ENCODE results near the gene LRRC27. TPM values are rescaled to one million over a fixed set of nuclear protein-coding genes. Genes with fewer than 3 reads are reported as not detected.
A peak's percentile ranks its signal among the peaks of the same experiment; 100 is the strongest.

The LRRC27 gene
- total and polyA plus RNA-seq, 2 experiments from 2014 or later = 7.5 to 9.6 TPM

DNA sequence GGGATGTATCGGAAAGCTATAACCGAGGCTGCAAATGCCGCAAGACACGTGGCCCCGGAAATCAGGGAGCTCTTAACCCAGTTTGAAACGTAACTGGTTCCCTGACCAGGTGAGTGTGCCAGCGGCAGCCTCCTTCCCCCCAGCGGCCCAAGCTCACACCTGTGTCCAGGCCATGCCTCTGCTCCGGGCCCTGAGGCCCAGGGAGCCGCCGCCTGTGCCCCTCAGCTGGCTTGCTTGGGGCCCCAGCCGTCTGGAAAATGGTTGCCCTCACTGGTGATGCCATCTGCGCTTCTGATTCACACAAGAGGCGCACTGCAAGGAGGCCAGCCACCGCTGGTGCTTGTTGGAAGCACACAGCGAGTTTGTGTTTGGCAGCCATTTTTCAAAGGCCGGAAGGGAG, 74.2 kb downstream of the LRRC27 start:
- DNase-seq = no peak
- Histone ChIP-seq H3K4me2 (ENCODE audit: unreplicated experiment) (no peak overlapping the region), H3K27me3 (replicated peaks; ENCODE audit: insufficient read depth) (no peaks in the 10 kb centered on the region), H3K9me2 (ENCODE audit: insufficient read depth) (no peaks in the 10 kb centered on the region), H3K36me3 (ENCODE audit: low read depth) (no peaks in the 10 kb centered on the region), H3K79me2 (ENCODE audit: insufficient read depth) (no peaks in the 10 kb centered on the region), H3F3A (ENCODE audit: insufficient read depth) (no peaks in the 10 kb centered on the region), H3K4me1 (ENCODE audit: insufficient read depth) (no peaks in the 10 kb centered on the region), H3K4me3 (no peak overlapping the region), H3K9ac (no peak overlapping the region), H4K20me1 (ENCODE audit: insufficient read depth) (no peaks in the 10 kb centered on the region), H3K9me3 (ENCODE audit: low read depth) (no peaks in the 10 kb centered on the region), H3K27ac (no peak overlapping the region), H2AFZ (no peak overlapping the region)
- no peak for TF ChIP-seq EZH2 (IDR thresholded peaks at IDR 0.05; ENCODE audit: insufficient read depth, poor library complexity, severe bottlenecking)
- no peak for TF ChIP-seq EZH2phosphoT487 (IDR thresholded peaks at IDR 0.05; ENCODE audit: insufficient read depth, low read depth)
- in situ Hi-C loops (cut with MboI) = no loop called here
- 93 to 94% methylated on average over 17 of the region's 17 CpGs for WGBS, 2 experiments (ENCODE audit: low coverage in 1 of 2, low lambda C conversion rate in 2 of 2, missing lambda C conversion rate in 2 of 2)

GRCh38 chr10:132406750-132407149, 74.8 kb downstream of the LRRC27 start:
- H3K27ac ChIP-seq = no peak overlapping the region
- no peaks in the 10 kb centered on the region for H3F3A ChIP-seq (ENCODE audit: insufficient read depth)
- TF ChIP-seq EZH2 (IDR thresholded peaks at IDR 0.05; ENCODE audit: insufficient read depth, poor library complexity, severe bottlenecking) = no peak
- no peak for TF ChIP-seq EZH2phosphoT487 (IDR thresholded peaks at IDR 0.05; ENCODE audit: insufficient read depth, low read depth)
- no peaks in the 10 kb centered on the region for H3K27me3 ChIP-seq (replicated peaks; ENCODE audit: insufficient read depth)
- H2AFZ ChIP-seq = no peak overlapping the region
- 0 out of 2 replicates have a peak, but pooled peaks cover 3% of the 10 kb centered on the region for H3K4me1 ChIP-seq (ENCODE audit: insufficient read depth)
- H3K4me3 ChIP-seq = no peak overlapping the region
- H3K9me2 ChIP-seq (ENCODE audit: insufficient read depth) = no peaks in the 10 kb centered on the region
- no peaks in the 10 kb centered on the region for H3K36me3 ChIP-seq (ENCODE audit: low read depth)
- in situ Hi-C loops (cut with MboI) = no loop called here
- no peaks in the 10 kb centered on the region for H3K9me3 ChIP-seq (ENCODE audit: low read depth)
- no peak overlapping the region for H3K9ac ChIP-seq
- H4K20me1 ChIP-seq (ENCODE audit: insufficient read depth) = no peaks in the 10 kb centered on the region
- no peak overlapping the region for H3K4me2 ChIP-seq (ENCODE audit: unreplicated experiment)
- no peak for DNase-seq
- no peaks in the 10 kb centered on the region for H3K79me2 ChIP-seq (ENCODE audit: insufficient read depth)
- 98 to 99% methylated on average over 16 of the region's 16 CpGs for WGBS, 2 experiments (ENCODE audit: low coverage in 1 of 2, low lambda C conversion rate in 2 of 2, missing lambda C conversion rate in 2 of 2)

- Histone ChIP-seq H3K4me3 (no peak overlapping the region), H3K9ac (no peak overlapping the region), H3K79me2 (ENCODE audit: insufficient read depth) (no peaks in the 10 kb centered on the region), H3K4me1 (ENCODE audit: insufficient read depth) (0 out of 2 replicates have a peak, but pooled peaks cover 3% of the 10 kb centered on the region), H3K36me3 (ENCODE audit: low read depth) (no peaks in the 10 kb centered on the region), H3K27ac (no peak overlapping the region), H3F3A (ENCODE audit: insufficient read depth) (no peaks in the 10 kb centered on the region), H2AFZ (no peak overlapping the region), H3K9me2 (ENCODE audit: insufficient read depth) (no peaks in the 10 kb centered on the region), H3K4me2 (ENCODE audit: unreplicated experiment) (no peak overlapping the region), H3K27me3 (replicated peaks; ENCODE audit: insufficient read depth) (no peaks in the 10 kb centered on the region), H4K20me1 (ENCODE audit: insufficient read depth) (no peaks in the 10 kb centered on the region), H3K9me3 (ENCODE audit: low read depth) (no peaks in the 10 kb centered on the region)
- TF ChIP-seq EZH2 (IDR thresholded peaks at IDR 0.05; ENCODE audit: insufficient read depth, poor library complexity, severe bottlenecking) = no peak
- no peak for TF ChIP-seq EZH2phosphoT487 (IDR thresholded peaks at IDR 0.05; ENCODE audit: insufficient read depth, low read depth)
- no peak for DNase-seq
- in situ Hi-C loops (cut with MboI) = no loop called here
- 88 to 98% methylated on average over 9 to 11 of the region's 12 CpGs for WGBS, 2 experiments (ENCODE audit: low coverage in 1 of 2, low lambda C conversion rate in 2 of 2, missing lambda C conversion rate in 2 of 2)
Measured at GRCh38 chr10:132407243-132407746, 75.3 kb downstream of the LRRC27 start.

GRCh38 chr10:132407846-132408278, 75.9 kb downstream of the LRRC27 start:
- Histone ChIP-seq H3K27me3 (replicated peaks; ENCODE audit: insufficient read depth) (no peaks in the 10 kb centered on the region), H3K9me3 (ENCODE audit: low read depth) (no peaks in the 10 kb centered on the region), H3K9me2 (ENCODE audit: insufficient read depth) (no peaks in the 10 kb centered on the region), H3K9ac (no peak overlapping the region), H3K4me1 (ENCODE audit: insufficient read depth) (0 out of 2 replicates have a peak, but pooled peaks cover 3% of the 10 kb centered on the region), H3K4me3 (no peak overlapping the region), H3F3A (ENCODE audit: insufficient read depth) (no peaks in the 10 kb centered on the region), H3K79me2 (ENCODE audit: insufficient read depth) (no peaks in the 10 kb centered on the region), H2AFZ (no peak overlapping the region), H3K4me2 (ENCODE audit: unreplicated experiment) (no peak overlapping the region), H3K36me3 (ENCODE audit: low read depth) (no peaks in the 10 kb centered on the region), H4K20me1 (ENCODE audit: insufficient read depth) (no peaks in the 10 kb centered on the region), H3K27ac (no peak overlapping the region)
- WGBS, 2 experiments (ENCODE audit: low coverage in 1 of 2, low lambda C conversion rate in 2 of 2, missing lambda C conversion rate in 2 of 2) = 42 to 46% methylated on average over 17 of the region's 17 CpGs
- no peak for TF ChIP-seq EZH2 (IDR thresholded peaks at IDR 0.05; ENCODE audit: insufficient read depth, poor library complexity, severe bottlenecking)
- no peak for TF ChIP-seq EZH2phosphoT487 (IDR thresholded peaks at IDR 0.05; ENCODE audit: insufficient read depth, low read depth)
- DNase-seq = peak; percentile 23
- in situ Hi-C loops (cut with MboI) = no loop called here
